Measurements from ENCODE around the gene ATP2C2. TPM values are rescaled to one million over a fixed set of nuclear protein-coding genes. Genes with fewer than 3 reads are reported as not detected.

ATP2C2 gene
- total and polyA plus RNA-seq, 2 of the 8 experiments (the other 6 are each of a cell fraction or from before 2014, with no cell fraction given): 1.2 to 2.8 TPM

- H3K27ac ChIP-seq (ENCODE audit: low read depth, low read length): no peak overlapping the region; the same call in 1 of the 2 replicates
- no peak overlapping the region for H2BK5ac ChIP-seq (ENCODE audit: low read depth, low read length)
- no peak overlapping the region for H3K4ac ChIP-seq (replicated peaks; ENCODE audit: insufficient read length, low read depth, low read length)
- H3K56ac ChIP-seq (replicated peaks; ENCODE audit: insufficient read length, low read depth, low read length): no peak overlapping the region
- no peak overlapping the region for H2AFZ ChIP-seq (ENCODE audit: low read length)
- H3K79me1 ChIP-seq (ENCODE audit: low read depth, low read length): no peaks in the 10 kb centered on the region
- no peak overlapping the region for H3K18ac ChIP-seq (ENCODE audit: extremely low read depth, low read length)
- no peak overlapping the region for H3K9ac ChIP-seq (replicated peaks in 1 of 4; ENCODE audit: extremely low read depth in 1 of 4, low read depth in 3 of 4, low read length in 3 of 4)
- FAIRE-seq (no peak), DNase-seq (ENCODE audit: low read depth in 1 of 2, low spot score in 2 of 2) (no peak)
- POLR2A ChIA-PET (ENCODE audit: partially characterized antibody): interaction anchor here (0.6 to 0.7 kb wide), 2 partner anchors 9 to 42 kb away, joined by 3 read pairs; partner anchors contain the start of gene ATP2C2
- no peaks in the 10 kb centered on the region for H4K20me1 ChIP-seq (replicated peaks in 1 of 2; ENCODE audit: control insufficient read depth in 1 of 2, insufficient read depth in 2 of 2, low read length in 2 of 2)
- no peak overlapping the region for H2BK20ac ChIP-seq (ENCODE audit: low read length)
- no peak overlapping the region for H2BK120ac ChIP-seq (replicated peaks; ENCODE audit: low read depth, low read length)
- peaks cover 0 to 5% (median 3%) of the 10 kb centered on the region in 4 experiments; a peak in 5 of 7 replicates for H3K4me1 ChIP-seq (replicated peaks in 1 of 4; ENCODE audit: control insufficient read depth in 3 of 4, insufficient read depth in 4 of 4, low read length in 3 of 4)
- CTCF ChIA-PET (ENCODE audit: partially characterized antibody): interaction anchor here (0.8 to 1.3 kb wide), 4 partner anchors 13 to 101 kb away, joined by 3 to 4 read pairs (median 3); no protein-coding TSS in a partner anchor
- 83% methylated on average over 14 of the region's 14 CpGs; no CpG with 5 or more reads in 1 of the 2 experiments for WGBS, 2 experiments (ENCODE audit: extremely low coverage in 1 of 2, insufficient coverage in 1 of 2, insufficient read length in 1 of 2, insufficient replicate concordance in 2 of 2, low coverage in 1 of 2, low lambda C conversion rate in 2 of 2, missing lambda C conversion rate in 1 of 2)
- no peak overlapping the region for H3K14ac ChIP-seq (ENCODE audit: insufficient read length)
- TF ChIP-seq KDM1A (IDR thresholded peaks at IDR 0.05; ENCODE audit: borderline replicate concordance, low read length) (no peak), CHD1 (IDR thresholded peaks at IDR 0.05; ENCODE audit: low read depth, low read length) (no peak), GABPA (IDR thresholded peaks at IDR 0.05; ENCODE audit: borderline replicate concordance, insufficient read depth, low read length) (no peak), SP1 (IDR thresholded peaks at IDR 0.05; ENCODE audit: low read depth, low read length) (no peak), RFX5 (IDR thresholded peaks at IDR 0.05; ENCODE audit: borderline replicate concordance, low read depth, low read length) (no peak), CTBP2 (IDR thresholded peaks at IDR 0.05; ENCODE audit: borderline replicate concordance, insufficient read depth, insufficient read length, low read length) (no peak), GTF2F1 (IDR thresholded peaks at IDR 0.05; ENCODE audit: borderline replicate concordance, low read depth, low read length) (no peak), BCL11A (IDR thresholded peaks at IDR 0.05; ENCODE audit: low read depth in 2 of 2, low read length in 2 of 2) (no peak), CBX8 (IDR thresholded peaks at IDR 0.05; ENCODE audit: borderline replicate concordance, low read depth, low read length) (no peak), SIX5 (IDR thresholded peaks at IDR 0.05; ENCODE audit: low read depth, low read length) (no peak), ASH2L (IDR thresholded peaks at IDR 0.05; ENCODE audit: low read length) (no peak), SP2 (IDR thresholded peaks at IDR 0.05; ENCODE audit: low read length) (no peak)
- no peak overlapping the region for H4K5ac ChIP-seq (ENCODE audit: insufficient read length, low read depth, low read length)
- no peak overlapping the region for H4K91ac ChIP-seq (replicated peaks; ENCODE audit: insufficient read length, low read length)
- H3K23me2 ChIP-seq (ENCODE audit: low read depth, low read length): peaks cover 5% of the 10 kb centered on the region; the same call in 1 of the 2 replicates
- no peak overlapping the region for H2BK15ac ChIP-seq (ENCODE audit: low read length)
- no peaks in the 10 kb centered on the region for H3K79me2 ChIP-seq (ENCODE audit: control insufficient read depth in 1 of 2, insufficient read depth in 2 of 2, low read length in 2 of 2)
- no peak overlapping the region for H2BK12ac ChIP-seq (ENCODE audit: low read depth, low read length)
- H3K27me3 ChIP-seq (replicated peaks in 1 of 4; ENCODE audit: control insufficient read depth in 3 of 4, extremely low read depth in 1 of 4, insufficient read depth in 3 of 4, low read length in 3 of 4): no peaks in the 10 kb centered on the region
- no peak overlapping the region for H3K23ac ChIP-seq (ENCODE audit: insufficient read length)
- no peak overlapping the region for H4K8ac ChIP-seq (ENCODE audit: extremely low read depth, insufficient read depth, low read length)
- H3K4me3 ChIP-seq (ENCODE audit: extremely low read depth in 1 of 4, insufficient read depth in 2 of 4, low read depth in 3 of 4, low read length in 4 of 4): no peak overlapping the region
- H3K36me3 ChIP-seq (ENCODE audit: control insufficient read depth in 2 of 4, insufficient read depth in 4 of 4, low read length in 3 of 4): no peaks in the 10 kb centered on the region
- no peaks in the 10 kb centered on the region for H3K9me3 ChIP-seq (ENCODE audit: insufficient read depth in 2 of 2, low read depth in 1 of 2, low read length in 1 of 2)
- H3K4me2 ChIP-seq (ENCODE audit: insufficient read depth in 1 of 2, low read depth in 2 of 2, low read length in 2 of 2): no peak overlapping the region
- no peak overlapping the region for H2AK5ac ChIP-seq (ENCODE audit: low read depth, low read length)
These were observed 9.6 kb upstream of the ATP2C2 start for GRCh38 chr16:84358601-84359295.

Measured in H1 (cell line).